Measurements from ENCODE around the gene POLR3C.
"Not testable (repeated sequence)": the region's sequence is repeated elsewhere in the genome, so short reads cannot be mapped to it uniquely, and the experiment has no call there.

POLR3C gene, protein sequence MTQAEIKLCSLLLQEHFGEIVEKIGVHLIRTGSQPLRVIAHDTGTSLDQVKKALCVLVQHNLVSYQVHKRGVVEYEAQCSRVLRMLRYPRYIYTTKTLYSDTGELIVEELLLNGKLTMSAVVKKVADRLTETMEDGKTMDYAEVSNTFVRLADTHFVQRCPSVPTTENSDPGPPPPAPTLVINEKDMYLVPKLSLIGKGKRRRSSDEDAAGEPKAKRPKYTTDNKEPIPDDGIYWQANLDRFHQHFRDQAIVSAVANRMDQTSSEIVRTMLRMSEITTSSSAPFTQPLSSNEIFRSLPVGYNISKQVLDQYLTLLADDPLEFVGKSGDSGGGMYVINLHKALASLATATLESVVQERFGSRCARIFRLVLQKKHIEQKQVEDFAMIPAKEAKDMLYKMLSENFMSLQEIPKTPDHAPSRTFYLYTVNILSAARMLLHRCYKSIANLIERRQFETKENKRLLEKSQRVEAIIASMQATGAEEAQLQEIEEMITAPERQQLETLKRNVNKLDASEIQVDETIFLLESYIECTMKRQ

DNA sequence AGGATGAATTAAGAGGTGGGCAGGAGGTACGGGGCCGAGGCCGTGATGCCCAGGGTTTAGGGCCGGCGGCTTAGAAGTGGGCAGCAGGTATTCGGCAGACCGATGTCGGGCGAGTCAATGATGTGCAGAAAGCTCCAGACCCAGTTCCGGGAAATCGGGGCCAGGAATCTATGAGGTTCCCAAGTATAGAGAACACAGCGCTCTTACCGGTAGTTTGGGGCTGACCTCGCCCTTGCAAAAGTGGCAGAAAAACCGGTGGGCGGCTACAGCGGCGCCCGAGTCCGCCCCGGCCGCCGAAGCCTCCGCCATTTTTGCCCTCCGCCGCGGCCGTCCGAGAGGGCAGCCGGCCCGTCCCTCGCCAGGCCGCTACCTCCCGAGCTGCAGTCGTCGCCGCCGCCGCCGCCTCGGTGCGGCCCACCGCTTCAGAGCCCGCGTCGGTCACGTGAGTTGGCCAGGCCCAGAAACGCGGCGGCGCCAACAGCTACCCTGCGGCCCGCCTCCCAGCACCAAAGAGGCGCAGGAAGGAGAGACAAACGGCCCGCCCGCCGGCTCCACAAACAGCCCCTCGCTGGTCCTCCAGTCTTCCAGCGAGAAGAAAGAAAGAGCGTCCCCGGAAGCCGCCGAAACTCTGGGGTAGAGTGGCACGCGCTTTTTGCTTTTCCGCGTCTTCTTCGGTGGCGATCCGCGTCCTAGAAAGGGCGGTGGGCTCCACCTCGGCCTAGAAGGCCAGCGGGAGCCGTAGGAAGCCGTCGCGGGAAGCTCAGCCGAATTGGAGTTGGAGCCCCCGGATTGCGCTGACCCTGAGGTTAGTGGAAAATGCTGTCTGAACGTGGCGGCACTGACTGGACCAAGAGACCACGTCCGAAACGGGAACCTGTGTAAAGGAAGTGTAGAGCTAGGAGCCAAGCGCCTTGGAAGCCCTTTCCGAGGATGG, at the start of gene POLR3C, which contains the start of gene RNF115:
TSS of gene POLR3C (plus strand) at position 636 of the 934 bp plus-strand sequence. CDS start 1,577 bp downstream, outside the sequence.
TSS of gene RNF115 (minus strand) at position 531 of the 934 bp plus-strand sequence. CDS start at position 309, 222 bp downstream.
- DNase-seq: peak; percentile 91

DNA sequence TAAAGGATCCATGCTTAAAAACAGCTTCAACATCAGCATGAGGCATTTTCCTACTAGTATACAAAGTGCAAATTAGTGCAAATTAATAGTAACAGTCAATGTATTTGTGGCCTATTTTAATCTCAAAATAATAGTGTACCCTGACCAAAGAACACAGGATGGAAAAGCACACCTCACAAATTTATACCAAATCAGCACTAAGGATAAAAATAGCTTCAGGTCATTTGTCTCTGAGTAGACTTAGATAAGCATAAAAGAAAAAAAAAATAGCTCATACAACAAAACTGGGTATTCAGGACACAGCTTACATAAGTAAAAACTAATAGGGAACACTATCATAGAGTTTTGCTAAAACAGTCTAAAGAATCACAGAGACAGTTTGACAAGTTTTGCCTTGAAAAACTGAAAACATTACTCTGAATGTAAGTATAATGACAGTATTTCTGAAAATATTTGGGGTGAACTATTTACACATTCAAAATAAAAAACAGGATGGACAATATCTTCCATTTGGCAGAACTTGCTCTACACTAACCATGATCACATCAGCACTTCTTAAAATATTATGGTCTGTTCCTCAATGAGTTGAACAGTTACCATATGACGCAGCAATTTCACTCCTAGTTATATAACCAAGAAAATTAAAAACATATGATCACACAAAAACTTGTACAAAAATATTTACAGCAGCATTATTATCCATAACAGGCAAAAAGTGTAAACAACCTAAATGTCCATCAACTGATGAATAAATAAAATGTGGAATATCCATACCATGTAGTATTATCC, 46.4 kb upstream of the POLR3C start:
- no peak for DNase-seq

DNA sequence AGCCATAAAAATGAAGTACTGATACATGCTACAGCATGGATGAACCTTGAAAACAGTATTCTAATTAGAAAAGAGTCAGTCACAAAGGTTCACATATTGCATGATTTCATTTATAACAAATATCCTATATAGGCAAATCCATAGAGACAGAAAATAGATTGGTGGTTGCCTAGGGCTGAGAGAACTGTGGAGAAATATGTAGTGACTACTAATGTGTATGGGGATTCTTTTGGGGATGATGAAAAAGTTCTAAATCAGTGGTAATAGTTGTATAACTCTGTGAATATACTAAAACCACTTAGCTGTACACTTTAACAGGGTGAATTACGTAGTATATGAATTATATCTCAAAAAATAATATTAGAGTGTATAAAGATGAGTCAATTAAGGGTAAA, 45.9 kb upstream of the POLR3C start:
- no peak for DNase-seq

DNA sequence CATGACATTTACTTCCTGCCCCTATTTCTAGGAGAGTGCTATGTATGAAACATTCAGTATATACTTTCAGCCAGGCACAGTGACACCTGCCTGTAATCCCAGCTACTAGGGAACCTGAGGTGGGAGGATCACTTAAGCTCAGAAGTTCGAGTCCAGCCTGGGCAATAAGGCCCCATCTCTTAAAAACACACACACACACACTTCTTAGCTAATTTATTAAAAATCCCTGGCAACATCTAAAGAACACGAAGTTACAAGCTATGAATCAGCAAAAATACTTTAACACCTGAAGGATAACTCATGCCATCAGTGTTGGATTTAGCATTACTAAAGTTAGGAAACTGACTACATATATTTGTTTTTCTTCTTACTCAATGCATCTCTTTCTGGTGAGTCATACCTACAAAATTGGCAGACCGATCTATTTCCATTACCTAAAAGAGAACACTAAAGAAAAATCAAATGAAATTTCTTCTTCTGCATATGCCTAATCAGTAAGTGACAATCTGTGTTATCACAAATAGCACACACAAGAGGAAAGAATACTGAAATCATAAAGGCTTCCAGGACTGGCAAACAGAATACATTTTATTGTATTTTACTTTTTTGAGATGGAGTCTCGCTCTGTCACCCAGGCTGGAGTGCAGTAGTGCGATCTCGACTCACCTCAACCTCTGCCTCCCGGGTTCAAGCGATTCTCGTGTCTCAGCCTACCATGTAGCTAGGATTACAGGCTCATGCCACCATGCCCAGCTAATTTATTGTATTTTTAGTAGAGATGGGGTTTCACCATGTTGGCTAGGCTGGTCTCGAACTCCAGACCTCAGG, 41.5 kb upstream of the POLR3C start:
- DNase-seq: no peak

DNA sequence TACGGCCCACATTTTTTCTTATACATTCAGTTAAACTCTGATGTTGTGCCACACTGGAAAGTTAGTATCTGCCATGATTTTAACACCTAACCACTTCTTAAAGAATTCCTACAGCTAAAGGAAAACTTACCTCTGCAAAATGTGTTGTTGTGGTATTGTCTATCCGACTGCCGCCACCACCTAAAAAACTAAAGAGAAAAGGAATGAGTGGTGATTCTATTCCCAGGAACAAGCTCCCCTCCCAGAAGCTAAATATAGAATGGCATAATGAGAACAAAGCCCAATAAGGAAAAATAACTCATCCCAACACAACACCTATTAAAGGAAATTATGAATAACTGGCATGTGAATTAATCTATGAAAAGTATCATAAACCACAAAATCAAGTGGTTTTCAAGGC, 39.6 kb upstream of the POLR3C start:
- DNase-seq: no peak

DNA sequence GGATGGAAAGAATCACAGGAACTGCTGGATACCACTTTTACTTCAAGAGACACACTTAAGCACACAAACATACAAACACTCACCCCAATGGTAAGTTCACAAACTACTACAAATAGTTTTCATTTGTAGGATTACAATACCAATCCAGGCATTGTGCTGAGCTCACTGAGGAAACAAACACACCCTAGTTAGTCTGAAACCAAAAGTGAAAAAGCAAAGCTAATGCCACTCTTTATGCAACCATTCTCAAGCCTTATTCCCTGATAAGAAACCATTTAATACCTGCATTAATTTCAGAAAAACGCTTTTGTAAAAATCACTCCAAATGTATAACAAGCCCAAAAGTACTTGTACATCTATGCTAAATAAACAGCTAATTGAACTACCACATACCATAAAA, 38.5 kb upstream of the POLR3C start:
- DNase-seq: no peak

DNA sequence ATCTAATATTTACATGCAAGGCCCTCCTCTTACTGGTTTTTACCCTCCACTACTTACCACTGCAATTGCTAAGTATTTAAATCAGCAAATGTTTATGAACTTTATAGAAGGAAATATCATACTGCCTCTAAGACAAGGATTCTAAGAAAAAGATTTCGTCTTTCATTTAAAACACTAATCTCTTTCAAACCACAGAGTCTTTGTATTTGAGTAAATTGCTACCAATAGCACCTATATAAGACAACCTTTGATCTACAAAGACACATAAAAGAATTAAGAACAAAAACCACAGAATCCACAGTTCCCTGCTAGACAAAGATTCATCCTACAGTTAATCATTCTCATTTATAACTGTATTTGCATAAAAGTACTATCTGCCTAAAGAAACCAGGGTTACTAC, 37.7 kb upstream of the POLR3C start:
- no peak for DNase-seq

DNA sequence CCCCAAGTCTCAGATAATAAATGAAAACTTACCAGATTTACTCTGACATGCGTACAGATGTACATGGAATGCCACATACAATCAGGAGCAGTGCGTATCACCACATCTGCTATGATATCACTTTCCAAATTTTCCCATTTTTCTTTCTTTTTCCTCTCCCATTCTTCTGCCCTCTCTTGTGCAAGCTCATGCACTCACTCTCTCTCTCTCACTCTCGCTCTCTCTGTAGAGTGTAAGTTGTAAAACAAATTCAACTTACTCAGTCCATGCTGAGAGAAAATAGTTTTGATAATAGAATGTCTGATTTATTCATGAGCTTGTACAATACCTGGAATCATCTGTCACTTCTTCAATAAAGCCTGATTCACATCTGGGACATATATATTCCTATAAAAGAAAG, 35.4 kb upstream of the POLR3C start:
- no peak for DNase-seq

DNA sequence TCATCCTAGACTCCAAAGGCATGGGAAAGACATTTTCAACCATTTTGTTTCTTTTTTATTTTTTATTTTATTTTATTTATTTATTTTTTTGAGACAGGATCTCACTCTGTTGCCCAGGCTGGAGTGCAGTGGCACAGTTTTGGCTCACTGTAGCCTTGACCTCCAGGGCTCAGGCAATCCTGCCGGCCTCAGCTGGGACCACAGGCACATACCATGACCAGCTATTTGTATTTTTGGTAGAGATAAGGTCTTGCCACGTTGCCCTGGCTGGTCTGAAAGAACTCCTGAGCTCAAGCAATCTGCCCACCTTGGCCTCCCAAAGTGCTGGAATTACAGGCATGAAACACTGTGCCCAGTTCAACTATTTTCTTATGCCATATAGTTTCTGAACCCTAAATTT, 32.1 kb upstream of the POLR3C start:
- DNase-seq: not testable (repeated sequence)

DNA sequence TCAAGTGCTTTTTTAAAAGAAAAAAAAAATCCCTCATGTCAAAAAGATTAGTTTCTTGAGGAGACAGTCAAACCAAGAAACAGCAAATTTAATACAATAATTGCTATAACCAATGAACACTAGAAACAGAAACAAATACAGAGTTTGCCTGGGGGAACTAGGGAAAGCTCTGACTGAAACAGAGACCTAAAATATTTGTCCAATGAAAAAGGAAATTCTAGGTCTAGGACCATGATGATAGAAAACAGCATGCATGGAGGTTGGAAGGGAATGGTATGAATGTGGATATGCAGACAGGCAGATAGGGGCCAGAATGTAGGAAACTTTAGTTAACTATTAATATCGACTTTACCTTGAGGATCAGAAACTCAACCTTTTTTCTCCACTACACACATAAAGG, 31.5 kb upstream of the POLR3C start:
- DNase-seq: no peak

DNA sequence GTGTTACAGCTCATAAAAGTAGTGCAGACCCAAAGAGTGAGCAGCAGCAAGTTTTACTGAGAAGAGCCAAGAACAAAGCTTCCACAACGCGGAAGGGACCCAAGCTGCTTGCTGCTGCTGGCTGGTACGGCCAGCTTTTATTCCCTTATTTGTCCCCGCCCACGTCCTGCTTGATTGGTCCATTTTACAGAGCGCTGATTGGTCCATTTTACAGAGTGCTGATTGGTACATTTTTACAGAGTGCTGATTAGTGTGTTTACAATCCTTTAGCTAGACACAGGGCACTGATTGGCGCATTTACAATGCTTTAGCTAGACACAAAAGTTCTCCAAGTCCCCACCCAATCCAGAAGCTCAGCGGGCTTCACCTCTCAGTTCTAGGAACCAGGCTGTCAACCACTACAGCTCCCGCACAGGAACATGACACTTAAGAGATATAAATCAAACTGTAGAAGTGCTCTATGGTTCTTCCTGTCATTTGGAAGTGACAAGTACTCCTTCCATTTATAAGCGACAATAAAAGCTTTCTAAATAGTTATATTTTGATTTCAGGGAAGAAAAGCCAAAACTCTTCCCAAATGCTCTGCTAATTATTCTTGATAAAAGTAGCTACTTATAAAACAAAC, 28.6 kb upstream of the POLR3C start:
- peak; percentile 10 for DNase-seq

DNA sequence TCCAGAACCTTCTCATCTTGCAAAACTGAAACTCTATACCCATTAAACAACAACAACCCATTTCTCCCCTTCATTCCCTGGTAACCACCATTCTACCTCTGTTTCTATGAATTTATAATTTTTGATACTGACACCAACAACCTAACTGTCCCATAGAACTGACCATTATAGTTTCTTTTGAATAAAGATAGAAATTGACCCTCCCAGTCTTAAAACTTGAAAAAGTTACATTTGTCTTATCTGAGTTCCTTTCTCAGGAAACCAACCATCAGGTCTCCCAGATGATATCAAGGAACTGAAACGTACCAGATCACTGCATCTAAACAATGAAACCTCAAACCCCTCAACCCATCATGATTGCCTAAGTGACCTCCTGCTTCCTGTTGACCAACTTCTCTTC, 27.2 kb upstream of the POLR3C start:
- DNase-seq: no peak

DNA sequence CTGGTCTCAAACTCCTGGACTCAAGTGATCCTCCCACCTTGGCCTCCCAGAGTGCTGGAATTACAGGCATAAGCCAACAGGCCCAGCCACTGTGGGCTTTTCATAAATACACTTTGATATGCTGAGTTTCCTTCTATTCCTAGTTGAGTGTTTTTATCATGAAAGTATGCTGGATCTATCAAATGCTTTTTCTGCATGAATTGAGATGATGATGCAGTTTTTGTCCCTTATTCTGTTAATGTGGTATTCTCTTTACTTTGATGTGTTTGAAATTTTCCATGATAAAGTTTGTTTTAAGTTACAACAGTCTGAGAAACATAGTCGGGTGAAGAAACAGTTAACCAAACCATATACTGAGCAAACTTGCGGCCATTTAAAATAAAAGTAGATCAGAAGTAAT, 24.2 kb upstream of the POLR3C start:
- DNase-seq: no peak

DNA sequence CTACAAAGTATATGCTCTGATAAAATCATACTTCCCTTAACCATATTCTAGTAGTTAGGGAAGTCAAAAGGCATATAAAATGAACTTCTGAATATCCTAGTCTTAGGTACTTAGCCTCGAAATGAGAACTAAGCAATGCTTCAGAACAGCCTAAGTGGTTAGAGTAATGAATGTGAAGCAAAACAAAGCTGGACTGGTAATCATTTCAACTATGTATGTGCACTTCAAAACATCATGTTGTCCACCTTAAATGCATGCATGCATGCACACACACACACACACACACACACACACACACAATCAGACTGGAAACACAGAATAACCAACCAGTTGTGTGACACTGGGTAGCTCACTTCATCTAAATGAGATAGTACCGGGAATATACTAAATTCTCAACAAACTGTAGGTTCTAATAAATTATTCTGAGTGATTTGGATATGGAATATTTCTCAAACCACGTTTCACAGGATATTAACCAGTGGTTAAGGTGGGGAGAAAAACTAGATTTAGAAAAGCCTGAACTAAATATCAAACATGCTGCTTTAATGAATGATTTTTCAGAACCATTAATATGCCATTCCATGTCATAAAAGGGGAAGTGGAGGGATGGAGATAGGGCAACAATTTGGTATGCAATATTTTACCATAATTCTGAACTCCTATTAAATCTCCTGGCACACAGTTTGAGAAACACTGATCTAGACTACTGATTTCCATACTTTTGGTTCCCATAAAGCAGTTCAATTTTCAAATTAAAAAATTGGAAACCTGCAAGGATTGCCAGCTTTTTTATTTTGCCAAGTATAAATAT, 19.6 kb upstream of the POLR3C start:
- DNase-seq: no peak

DNA sequence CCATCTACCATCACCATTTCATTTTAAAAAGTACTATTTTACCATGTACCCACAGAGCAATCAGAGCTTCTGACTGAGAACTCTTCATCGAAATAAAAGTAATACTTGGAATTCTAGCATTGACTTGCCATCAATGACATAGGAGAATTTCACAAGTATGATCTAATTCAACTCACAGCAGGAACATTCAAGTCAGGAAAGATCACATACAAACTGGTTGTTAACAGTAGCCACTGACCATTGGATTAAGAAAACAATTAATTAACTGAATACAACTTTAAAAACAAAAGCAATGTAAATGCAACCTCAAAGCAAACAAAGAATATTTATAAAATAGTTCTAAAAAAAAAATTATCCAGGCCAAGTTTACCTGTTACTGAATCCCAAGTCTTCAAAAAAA, 18.9 kb upstream of the POLR3C start:
- DNase-seq: no peak

DNA sequence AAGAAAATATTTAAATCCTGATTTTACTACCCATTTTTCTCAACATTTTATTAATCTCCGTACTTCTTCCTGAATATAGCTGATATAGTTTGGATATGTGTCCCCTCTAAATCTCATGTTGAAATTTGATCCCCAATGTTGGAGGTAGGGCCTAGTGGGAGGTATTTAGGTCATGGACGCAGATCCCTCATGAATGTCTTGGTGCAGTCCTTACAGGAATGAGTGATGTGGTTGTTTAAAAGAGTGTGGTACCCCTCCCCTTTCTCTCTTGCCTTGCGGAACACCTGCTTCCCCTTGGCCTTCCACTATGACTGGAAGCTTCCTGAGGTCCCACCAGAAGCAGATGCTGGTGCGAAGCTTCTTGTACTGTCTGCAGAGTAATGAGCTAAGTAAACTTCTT, 17.6 kb upstream of the POLR3C start:
- no peak for DNase-seq

DNA sequence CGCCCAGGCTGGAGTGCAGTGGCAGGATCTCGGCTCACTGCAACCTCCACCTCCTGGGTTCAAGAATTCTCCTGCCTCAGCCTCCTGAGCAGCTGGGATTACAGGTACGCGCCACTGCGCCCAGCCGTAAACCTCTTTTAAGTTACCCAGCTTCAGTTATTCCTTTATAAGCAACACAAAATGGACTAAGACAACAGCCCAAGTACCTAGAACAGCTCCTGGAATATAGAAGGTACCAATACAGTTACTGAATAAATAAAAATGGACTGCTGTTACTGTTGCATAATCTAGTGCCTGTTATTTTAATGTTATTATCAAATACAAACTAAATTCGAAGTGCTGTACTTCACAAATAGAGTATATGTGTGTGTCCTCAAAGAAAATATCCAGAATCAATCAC, 17.2 kb upstream of the POLR3C start:
- DNase-seq: no peak

DNA sequence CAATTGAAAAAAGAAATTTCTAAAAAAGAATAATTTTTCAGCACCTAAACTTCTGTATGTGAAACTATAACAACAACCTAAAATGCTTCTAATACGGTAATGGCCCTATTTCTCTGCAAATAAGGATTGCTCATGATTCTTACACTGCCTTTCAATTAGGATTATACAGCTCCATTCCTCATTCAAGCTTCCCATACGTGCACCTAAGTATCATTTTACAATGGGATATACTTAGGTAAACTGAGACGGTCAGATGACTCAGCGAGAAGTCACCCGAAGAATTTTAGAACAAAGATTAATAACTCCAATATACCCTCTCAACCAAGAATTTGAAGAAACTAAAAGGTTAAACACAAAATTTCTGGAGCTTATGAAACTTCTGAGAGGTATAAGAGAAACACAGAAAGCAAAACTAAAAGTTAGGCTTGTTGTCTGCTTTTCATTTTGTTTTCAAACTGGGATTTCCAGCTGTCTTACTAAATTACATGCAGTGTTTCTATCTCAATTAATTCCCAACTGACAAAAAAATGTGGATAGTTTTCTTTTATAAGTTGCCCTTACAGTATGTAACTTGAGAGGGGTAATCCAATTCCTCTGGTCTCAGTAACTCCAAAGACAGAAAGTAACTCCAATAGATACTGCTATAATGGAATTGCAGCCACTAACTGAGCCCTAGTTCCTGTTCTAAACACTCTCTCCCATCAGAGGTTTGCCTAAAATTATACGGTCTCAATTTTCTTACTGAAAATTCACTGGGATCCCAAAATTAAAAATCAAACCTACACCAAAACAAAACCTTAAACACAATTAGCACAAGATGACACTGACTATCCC, 10.8 kb upstream of the POLR3C start:
- not testable (repeated sequence) for DNase-seq

DNA sequence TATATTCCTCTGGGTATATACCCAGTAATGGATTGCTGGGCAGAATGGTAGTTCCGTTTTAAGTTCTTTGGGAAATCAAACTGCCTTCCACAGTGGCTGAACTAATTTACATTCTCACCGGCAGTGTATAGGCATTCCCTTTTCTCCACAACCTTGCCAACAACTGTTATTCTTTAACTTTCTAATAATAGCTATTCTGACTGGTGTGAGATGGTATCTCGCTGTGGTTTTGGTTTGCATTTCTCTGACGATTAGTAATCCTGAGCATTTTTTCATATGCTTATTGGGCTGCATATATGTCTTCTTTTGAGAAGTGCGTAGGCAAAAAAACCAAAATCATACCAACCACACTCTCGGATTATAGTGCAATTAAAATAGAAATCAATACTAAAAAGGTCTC, 5.9 kb upstream of the POLR3C start:
- DNase-seq: not testable (repeated sequence)
